Tibial nerve (tissue), 4 donors: ENCODE results near the gene UGT2B17.

Experiments used
- EP300 ChIP-seq, 2 donors: sonication (generic); formaldehyde crosslinking; IDR thresholded peaks; one replicate each; pipeline ENCODE4 v1.6.1; 2017; ENCODE audit warnings: antibody characterized with exemption in 2 of 2, mild to moderate bottlenecking in 1 of 2
- POLR2A ChIP-seq, 2 donors: fragments of 450-650 bp; IDR thresholded peaks; one replicate each; pipeline ENCODE4 v1.6.1; 2017; ENCODE audit warnings: antibody characterized with exemption in 2 of 2, mild to moderate bottlenecking in 2 of 2, moderate library complexity in 2 of 2
- TF ChIP-seq, protein P1 (sequence below), 5 experiments: fragments of 200-600 bp in 3 of 5; fragments of 450-650 bp in 2 of 5; sonication (generic) in 3 of 5; IDR thresholded peaks; one replicate each; pipeline ENCODE4 v1.5.1; 2016 to 2019; ENCODE audit warnings: antibody characterized with exemption in 5 of 5, mild to moderate bottlenecking in 3 of 5, moderate library complexity in 2 of 5

DNA sequence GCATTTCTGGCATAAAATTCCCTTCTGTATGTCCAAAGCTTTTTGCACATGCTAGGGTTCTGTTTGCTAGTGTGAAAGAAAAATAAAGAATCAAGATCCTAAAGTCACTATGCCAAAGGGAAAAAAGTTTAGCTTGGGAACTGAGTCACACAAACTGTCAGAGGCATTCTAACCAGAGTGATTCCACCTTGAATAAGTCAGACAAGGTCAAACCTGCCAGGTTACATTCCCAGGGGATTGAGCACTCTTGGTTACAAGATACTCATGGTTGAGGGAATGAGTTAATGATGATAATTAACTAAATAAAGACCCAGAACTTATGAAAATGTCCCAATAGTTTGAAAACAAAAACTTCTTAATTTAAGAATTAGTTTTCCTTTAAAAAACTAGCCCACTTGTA lies 13.7 kb upstream of the UGT2B17 start:
- TF ChIP-seq EP300 (IDR thresholded peaks at IDR 0.05) (no peak), POLR2A (IDR thresholded peaks at IDR 0.05) (no peak)
- TF ChIP-seq, protein P1, sequence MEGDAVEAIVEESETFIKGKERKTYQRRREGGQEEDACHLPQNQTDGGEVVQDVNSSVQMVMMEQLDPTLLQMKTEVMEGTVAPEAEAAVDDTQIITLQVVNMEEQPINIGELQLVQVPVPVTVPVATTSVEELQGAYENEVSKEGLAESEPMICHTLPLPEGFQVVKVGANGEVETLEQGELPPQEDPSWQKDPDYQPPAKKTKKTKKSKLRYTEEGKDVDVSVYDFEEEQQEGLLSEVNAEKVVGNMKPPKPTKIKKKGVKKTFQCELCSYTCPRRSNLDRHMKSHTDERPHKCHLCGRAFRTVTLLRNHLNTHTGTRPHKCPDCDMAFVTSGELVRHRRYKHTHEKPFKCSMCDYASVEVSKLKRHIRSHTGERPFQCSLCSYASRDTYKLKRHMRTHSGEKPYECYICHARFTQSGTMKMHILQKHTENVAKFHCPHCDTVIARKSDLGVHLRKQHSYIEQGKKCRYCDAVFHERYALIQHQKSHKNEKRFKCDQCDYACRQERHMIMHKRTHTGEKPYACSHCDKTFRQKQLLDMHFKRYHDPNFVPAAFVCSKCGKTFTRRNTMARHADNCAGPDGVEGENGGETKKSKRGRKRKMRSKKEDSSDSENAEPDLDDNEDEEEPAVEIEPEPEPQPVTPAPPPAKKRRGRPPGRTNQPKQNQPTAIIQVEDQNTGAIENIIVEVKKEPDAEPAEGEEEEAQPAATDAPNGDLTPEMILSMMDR (IDR thresholded peaks at IDR 0.05): no peak
